RWPE1 (cell line): ENCODE measurements around the gene IPO11.
A peak's percentile ranks its signal among the peaks of the same experiment; 100 is the strongest.

Experiments used
- CTCF ChIA-PET: fragments of 350-600 bp; sonication (Branson Sonifier 250); formaldehyde crosslinking; extraction: SDS; loops from one replicate; lab custom pipeline; 2021; lab: Yijun Ruan, JAX
- POLR2A ChIA-PET: fragments of 400-600 bp; formaldehyde crosslinking; extraction: SDS; loops from one replicate; lab custom pipeline; 2020; ENCODE audit warnings: antibody characterized with exemption; ENCODE audit not compliant: low non-redundant PET; lab: Yijun Ruan, JAX
- DNase-seq: peaks from one replicate; pipeline ENCODE4 v3.0.0; 2012; ENCODE audit warnings: low spot score
- H3K27ac ChIP-seq: fragments of 450-650 bp; 2 replicates; pipeline ENCODE4 v1.5.1; 2017
- TF ChIP-seq, protein P1 (sequence below): fragments of 450-650 bp; conservative IDR thresholded peaks from 2 replicates; pipeline ENCODE4 v1.5.1; 2017; ENCODE audit warnings: low read depth, mild to moderate bottlenecking

Gene IPO11

DNA sequence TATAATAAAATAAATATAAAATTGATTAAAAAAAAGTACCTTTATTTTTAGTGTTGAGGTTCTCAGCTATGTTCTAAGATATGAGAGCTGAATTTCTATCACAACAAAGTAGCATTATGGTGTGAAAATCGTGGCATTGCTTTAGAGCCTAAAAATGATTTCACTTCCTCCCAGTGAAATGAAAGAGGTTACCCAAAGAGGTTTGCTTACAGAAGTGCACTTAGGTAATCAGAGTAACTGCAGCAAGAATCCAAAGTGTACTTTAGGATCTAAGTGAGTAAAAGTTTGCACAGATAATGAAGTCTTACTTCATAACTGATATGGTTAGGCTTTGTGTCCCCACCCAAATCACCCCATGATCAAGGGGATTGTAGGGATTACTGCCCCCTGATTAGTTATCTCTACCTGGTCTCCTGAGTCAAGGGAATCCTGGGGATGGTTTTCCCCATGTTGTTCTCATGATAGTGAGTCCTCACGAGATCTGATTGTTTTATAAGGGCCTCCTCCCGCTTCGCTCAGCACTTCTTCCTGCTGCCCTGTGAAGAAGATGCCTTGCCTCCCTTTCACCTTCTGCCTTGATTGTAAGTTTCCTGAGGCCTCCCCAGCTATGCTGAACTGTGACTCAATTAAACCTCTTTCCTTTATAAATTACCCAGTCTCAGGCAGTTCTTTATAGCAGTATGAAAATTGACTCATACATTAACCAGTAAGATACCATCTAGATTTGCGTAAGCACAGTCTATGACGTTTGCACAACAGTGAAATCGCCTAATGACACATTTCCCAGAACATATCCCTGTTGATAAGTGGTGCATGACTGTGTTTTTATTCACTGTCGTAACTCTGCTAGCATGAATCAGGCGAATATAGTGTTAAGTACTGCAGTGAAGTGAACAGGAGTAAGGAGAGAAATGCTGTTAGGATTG, 125.7 kb downstream of the IPO11 start:
- ChIA-PET POLR2A (no interaction called here), CTCF (interaction anchor here (0.6 to 0.7 kb wide), 2 partner anchors 25 to 35 kb away, joined by 3 to 4 read pairs; no protein-coding TSS in a partner anchor)
- H3K27ac ChIP-seq, result no peak overlapping the region
- peak; percentile 26 for DNase-seq
- TF ChIP-seq, protein P1, sequence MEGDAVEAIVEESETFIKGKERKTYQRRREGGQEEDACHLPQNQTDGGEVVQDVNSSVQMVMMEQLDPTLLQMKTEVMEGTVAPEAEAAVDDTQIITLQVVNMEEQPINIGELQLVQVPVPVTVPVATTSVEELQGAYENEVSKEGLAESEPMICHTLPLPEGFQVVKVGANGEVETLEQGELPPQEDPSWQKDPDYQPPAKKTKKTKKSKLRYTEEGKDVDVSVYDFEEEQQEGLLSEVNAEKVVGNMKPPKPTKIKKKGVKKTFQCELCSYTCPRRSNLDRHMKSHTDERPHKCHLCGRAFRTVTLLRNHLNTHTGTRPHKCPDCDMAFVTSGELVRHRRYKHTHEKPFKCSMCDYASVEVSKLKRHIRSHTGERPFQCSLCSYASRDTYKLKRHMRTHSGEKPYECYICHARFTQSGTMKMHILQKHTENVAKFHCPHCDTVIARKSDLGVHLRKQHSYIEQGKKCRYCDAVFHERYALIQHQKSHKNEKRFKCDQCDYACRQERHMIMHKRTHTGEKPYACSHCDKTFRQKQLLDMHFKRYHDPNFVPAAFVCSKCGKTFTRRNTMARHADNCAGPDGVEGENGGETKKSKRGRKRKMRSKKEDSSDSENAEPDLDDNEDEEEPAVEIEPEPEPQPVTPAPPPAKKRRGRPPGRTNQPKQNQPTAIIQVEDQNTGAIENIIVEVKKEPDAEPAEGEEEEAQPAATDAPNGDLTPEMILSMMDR, result no peak

DNA sequence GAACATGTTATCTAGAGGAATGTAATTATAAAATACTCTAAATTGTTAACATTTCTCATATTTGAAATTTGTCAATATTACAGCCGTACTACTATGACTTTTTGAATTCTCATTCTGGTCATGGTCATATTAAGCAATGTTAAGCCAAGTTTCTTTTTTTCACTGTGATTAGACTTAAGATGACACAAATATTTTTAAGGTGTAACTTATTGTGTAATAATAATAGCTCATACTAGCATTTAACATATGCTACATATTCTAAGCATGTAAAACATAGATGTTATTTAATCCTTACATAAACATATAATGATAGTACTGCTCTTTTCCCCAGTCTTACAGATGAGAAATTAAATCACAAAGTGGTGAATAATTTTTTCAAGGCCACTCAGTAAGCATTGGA, 130.2 kb downstream of the IPO11 start:
- TF ChIP-seq, protein P1, result no peak
- no peak for DNase-seq
- CTCF ChIA-PET, result no interaction called here
- POLR2A ChIA-PET, result no interaction called here
- no peak overlapping the region for H3K27ac ChIP-seq

DNA sequence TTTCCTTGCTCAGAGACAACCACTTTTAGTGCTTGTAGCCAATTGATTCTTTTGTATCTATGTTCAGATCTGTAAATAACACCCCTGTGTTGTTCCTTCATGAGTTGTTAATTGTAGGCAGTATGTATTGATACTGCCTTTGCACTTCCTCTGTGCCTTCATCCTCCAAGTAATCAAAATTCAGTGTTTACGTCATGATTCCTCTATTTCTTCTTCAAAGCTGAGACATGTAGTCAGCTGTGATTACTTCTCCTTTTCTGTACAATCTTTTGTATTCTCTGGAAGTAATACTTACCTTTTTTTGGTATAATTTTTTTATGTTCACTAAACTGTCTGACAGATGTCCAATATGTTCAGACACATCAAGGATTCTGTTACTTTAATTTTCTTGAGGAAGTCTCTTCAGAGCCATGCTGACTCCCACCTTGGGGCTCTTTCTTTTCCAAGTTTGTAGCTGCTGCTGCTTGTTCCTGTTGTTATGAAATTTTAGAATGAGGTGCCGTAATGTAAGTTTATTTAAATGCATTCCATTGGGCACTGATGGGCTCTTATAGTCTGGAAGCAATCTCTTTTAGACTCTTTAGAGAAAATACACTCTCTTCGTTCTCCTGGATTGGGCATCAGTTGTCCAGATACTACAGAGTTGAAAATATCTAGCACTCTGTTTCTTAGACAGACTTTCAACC, 135.5 kb downstream of the IPO11 start:
- H3K27ac ChIP-seq, result no peak overlapping the region
- DNase-seq, result no peak
- TF ChIP-seq, protein P1, result no peak
- ChIA-PET CTCF (interaction anchor here (0.6 kb wide), 1 partner anchor 22 kb away, joined by 3 read pairs; no protein-coding TSS in a partner anchor), POLR2A (no interaction called here)

DNA sequence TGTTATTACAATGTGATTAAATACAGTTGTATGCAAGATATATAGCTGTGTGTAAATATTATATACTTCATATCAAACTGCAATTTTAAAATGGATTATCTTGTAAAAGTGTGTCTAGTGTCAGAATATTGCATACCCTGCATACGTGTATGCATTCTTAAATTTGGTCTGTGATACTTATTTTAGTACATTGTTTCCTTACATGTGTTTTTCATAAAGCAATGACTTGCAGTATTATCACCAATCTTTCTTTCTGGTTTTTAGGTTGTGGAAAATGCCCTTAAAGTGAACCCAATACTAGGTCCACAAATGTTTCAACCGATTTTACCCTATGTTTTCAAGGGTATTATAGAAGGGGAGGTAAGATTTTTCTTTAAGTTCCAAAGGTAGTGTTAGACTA, 137.5 kb downstream of the IPO11 start:
- CTCF ChIA-PET, result no interaction called here
- TF ChIP-seq, protein P1, result no peak
- H3K27ac ChIP-seq, result no peak overlapping the region
- DNase-seq, result no peak
- POLR2A ChIA-PET, result no interaction called here

DNA sequence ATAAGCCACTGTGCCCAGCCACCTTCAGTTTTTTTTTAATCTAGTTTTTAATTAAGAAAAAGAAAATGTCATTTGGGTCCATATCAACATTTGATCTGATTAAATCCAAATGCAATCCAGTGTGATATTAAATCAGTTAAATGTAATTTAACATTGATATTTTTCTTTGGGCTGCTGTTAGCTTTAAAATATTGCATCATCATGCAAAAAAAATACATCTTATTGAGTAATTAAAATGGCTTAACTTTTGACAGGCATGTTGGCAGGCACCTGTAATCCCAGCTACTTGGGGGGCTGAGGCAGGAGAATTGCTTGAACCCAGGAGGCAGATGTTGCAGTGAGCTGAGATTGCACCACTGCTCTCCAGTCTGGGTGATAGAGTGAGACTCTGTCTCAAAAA, 143.4 kb downstream of the IPO11 start:
- TF ChIP-seq, protein P1, result no peak
- CTCF ChIA-PET, result no interaction called here
- H3K27ac ChIP-seq, result no peak overlapping the region
- POLR2A ChIA-PET, result no interaction called here
- no peak for DNase-seq

DNA sequence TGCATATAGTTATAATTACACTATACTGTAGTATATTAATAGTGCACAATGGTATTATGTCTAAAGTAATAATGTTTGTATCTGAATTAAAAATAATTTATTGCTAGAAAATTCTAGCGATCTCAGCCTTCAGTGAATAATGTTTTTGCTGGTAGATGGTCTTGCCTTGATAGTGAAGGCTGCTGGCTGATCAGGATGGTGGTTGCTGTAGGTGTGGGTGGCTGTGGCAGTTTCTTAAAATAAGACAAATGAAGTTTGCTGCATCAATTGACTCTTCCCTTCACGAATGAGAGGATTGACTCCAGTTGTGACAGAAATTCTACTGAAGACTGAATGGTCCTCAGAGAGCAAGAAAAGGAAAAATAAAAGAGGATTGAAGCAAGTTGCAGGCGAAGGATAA, 146.4 kb downstream of the IPO11 start:
- no peak for DNase-seq
- ChIA-PET CTCF (no interaction called here), POLR2A (no interaction called here)
- TF ChIP-seq, protein P1, result no peak
- no peak overlapping the region for H3K27ac ChIP-seq
